Stimulated activated CD4-positive, alpha-beta T cell treated with anti-CD3 and anti-CD28 coated beads, Interleukin-4, amount 100 ng/mL, for 24 hours (primary cell): ENCODE data around the gene XIRP1.

Experiments
- DNase-seq: peaks from one replicate; pipeline ENCODE4 v3.0.0-alpha.2; 2020

XIRP1 gene

DNA sequence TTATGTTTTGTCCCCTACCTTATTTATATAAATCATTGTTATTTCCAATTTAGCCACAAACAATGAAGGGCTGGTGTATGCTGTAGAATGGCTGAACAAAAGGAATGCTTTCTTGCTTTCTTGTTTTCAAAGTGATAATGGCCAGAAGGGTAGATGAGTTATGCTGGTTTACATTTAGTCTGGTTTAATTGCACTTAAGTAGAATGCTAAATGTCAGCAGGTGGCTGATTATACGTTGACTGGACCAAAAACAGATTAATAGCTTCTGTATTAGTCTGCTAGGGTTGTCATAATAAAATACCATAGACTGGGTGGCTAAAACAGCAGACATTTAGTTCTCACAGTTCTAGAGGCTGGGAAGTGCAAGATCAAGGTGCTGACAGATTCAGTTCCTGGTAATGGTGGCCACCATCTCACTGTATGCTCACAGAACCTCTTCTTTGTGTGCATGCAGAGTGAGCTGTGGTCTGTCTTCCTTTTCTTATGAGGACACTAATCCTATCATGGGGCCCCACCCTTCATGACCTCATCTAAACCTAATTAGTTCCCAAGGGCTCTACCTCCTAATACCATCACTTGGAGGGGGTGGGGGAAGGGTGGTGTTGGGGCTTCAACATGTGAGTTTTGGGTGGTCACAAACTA, 17.1 kb upstream of the XIRP1 start:
- DNase-seq = no peak

DNA sequence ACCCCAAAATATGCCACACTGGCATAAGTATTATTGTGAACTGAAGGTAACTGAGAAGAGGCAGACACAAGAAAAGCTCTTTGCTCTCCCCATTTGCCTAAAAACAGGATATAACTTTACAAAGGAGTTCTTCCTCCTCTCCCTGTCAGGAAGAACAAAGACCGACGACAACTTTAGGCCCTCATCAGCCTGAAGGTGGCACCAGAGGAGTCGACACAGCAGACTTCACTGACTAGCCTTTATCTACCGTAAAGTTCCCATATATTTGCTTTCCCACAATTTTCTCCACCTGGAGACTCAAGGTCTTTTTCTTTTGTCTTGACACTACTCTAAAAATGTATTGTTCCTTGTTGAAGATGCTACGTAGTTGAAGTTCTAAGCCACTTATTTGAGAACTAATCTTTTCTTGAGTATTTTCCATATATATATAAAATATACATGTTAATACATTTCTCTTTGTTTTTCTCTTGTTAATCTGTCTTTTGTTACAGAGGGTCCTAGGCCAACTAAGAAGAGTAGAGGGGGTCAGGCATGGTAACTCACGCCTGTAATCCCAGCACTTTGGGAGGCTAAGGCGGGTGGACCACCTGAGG, 16.2 kb upstream of the XIRP1 start:
- DNase-seq = peak; percentile 45

DNA sequence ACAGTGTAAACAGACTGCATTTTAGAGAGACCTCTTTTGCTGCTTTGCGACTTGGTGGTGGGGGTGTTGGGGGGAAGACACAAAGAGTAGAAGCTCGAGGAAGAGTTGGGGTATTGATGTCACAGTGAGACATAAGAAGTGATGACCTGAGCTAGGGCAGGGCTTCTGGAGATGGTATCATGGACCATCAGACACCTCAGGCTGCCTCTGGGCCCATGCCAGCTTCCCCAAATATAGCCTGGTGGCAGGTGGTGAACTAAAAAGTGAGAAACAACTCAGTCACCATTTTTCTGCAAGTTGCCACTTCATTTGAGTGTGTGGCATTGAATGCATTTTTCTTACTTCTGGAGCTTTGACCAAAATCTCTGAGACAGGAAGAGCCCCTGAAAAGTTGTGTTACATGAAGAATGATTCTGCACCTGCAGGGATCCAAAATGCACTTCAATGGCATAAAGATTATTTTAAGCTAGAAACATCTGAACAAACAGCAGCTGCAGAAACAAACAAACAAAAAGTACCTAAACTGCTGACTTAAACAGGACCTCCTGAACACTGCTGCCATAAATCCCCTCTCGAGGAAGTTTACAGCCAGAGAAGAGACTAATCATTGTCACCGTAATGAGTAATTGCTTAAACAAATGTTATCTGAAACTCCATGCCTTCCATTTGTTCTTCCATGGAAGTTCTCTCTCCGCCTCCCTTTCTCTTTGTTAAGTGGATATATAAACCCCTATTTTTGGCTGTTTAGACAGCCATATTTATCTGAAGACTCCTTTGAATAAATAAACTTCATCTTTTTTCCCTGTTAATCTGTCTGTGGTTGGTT, 15.2 kb upstream of the XIRP1 start:
- no peak for DNase-seq

DNA sequence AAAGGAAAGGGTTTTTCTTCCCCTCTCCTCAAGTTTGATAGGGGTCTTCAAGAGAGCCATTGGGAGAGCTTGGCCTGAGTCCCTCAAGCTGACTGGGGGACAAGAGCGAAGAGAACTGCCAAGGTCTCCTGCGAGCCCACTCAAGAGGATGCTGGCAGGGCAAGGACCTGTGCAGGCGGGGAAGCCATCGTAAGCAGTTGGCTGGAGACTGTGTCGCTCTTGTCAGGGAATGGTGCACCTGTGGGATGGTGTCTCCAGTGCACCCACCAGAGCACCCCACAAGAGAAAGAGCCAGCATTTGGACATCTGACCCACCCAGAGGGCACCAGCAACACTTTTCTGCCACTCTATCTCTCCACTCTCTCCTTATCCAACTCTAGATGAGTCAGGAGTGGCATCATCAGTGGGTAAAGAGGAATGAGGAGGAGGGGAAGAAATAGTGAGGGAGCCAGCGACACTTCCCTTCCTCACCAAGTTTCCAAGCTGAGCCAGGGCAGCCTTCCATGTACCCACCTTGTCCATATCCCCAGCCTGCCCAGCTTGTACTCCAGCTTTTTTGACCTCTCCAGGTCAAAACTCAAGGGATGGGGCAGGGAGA, 13.6 kb upstream of the XIRP1 start:
- no peak for DNase-seq

DNA sequence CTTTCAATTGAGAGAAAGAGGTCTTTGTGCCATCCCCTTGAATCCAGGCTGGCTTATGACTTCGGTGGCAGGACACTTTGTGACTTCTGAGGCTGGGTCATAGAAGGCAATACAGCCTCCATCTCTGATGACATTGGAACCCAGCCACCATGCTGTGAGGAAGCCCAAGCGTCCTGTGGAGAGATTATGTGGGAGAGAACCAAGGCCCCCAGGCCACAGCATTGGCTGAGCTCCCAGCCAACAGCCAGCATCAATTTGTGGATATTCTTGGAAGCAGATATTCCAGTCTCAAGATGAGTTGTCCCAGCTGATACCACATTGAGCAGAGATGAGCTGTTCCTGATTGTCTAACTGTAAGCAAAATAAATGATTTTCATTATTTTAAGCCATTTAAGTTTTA, 12.7 kb upstream of the XIRP1 start:
- DNase-seq = no peak

DNA sequence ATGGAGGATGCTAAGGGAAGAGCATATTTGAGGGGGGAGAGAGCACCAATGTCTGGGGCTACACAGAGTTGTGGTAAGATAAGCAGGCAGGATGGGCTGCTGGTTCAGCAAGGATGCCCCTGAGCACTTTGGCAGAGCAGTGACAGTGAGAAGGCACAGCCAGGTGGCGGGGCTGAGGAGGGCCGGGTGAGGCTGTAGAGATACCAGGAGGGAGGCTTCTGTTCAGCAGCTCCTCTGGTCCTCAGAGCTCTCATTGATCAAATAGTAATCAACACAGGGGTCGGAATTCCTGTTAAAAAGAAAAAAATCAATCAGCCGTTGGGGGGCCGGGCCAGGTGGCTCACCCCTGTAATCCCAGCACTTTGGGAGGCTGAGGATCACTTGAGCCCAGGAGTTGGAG, 11.5 kb upstream of the XIRP1 start:
- DNase-seq = no peak

DNA sequence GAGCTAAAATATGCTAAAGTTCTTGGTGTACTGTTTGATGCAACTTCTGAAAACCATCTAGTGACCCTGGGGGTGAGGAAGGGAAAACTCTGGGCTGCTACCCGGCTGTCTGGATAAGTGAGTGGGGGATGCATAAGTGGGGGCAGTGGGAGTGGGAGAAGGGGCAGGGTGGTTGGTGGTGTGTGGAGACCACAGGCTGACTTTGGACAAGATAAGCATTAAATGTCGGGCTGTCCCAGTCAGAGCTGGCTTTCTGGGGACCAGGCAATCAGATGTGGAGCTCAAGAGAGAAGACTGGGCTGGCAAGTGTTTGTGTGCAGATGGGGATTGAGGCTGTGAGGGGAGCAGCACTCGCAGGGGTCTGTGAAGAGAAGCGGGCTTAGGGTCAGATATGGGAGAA, 11.0 kb upstream of the XIRP1 start:
- no peak for DNase-seq

DNA sequence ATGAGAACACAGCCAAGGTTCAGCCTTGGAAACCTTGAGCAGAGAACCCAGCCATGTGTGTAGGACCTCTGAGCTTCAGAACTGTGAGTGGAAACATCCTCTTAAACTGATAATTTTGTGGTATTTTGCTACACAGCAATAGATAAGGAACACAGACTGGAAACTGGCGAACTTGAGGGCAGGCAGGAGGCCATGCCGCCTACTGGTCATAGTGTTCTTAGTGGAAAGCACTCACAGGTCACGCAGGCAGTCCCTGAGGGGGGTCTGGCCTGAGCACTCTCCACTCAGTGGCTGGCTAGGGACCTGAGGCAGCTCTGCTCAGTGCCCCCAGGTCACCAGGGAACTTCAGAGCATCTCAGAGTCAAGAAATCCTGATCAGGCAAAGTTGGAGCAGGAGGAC, 9.7 kb upstream of the XIRP1 start:
- DNase-seq = no peak

DNA sequence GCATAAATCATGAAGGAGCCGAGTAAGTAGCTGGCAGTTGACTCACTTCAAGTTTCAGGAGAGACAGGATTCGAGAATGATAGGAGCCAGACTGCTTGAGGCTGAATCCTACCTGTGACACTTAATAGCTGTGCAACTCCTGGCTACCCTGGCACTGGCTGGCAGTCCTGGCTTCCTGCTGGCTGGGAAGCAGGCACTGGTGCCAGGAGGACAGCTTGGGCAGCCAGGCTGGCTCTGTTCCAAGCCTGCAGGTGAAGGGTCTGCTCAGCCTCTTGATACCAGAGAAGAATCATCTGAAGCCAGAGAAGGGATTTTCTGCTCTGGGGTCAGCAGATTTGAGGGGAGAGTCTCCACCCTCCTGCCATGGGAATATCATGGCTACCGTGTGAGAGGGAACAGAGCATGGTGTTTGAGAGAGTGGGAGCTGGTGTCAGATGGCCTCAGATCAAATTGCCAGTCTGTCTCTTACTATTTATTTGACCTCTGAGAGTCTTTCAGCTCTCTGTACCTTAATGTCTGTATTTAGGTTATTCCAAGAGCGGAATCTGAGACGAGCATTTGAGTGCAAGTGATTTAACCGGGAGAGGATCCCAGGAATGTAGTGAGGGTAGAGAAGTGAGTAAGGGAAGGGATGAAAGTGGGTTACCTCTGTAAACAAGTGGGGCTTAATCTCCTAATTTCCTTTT, 4.4 kb upstream of the XIRP1 start:
- no peak for DNase-seq

DNA sequence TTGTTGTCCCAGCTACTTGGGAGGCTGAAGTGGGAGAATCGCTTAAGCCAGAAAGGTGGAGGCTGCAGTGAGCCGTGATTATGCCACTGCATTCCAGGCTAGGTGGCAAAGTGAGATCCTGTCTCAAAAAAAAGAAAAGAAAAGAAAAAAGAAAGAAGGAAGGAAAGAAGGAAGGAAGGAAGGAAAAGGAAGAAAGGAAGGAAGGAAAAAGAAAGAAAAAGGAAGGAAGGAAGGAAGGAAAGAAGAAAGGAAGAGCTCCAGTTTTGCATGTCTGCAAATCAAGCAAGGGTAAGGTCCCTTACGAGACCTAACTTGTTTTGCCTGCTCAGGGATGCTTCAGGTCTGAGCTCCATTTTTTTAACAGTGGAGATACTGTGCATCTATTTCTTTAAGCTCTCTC, 3.6 kb upstream of the XIRP1 start:
- DNase-seq = no peak

DNA sequence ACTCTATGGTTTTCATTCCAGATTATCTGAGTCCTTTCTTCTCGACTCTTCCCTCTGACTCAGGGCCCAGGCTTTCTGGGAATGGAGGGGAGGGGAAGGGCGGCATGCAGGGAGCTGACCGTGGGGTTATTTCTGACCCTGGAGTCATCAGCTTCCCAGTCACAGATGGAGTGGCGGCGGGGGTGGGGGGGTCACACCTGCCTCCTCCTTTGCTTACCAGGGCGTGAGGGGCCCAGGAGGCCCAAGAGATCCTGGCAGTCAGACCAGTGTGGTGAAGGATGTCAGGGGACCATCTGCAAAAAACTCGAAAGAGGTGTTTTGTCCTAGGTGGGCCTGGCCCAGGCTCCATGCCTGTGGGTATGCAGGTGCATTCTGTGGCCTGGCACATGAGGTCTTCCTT, 996 bp upstream of the XIRP1 start:
- DNase-seq = no peak

DNA sequence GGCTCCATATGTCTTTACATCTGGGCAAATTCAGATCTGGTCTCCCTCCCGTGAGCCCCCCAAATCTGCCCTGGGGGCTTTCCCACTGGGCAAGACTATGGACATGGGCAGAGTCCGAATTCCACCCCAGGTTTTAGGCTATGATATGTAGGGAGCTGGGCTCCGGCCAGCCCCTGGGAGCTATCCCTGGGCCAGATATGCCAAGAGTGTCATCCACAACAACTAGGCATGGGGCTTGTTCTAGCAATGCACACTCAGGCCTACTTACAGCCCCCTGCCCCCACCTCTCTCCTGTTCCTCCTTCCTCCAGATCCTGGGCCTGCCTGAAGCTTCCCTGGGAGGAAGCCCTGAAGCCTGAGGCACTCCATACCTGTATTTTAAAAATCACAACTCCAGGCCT, 622 bp downstream of the XIRP1 start:
- no peak for DNase-seq

DNA sequence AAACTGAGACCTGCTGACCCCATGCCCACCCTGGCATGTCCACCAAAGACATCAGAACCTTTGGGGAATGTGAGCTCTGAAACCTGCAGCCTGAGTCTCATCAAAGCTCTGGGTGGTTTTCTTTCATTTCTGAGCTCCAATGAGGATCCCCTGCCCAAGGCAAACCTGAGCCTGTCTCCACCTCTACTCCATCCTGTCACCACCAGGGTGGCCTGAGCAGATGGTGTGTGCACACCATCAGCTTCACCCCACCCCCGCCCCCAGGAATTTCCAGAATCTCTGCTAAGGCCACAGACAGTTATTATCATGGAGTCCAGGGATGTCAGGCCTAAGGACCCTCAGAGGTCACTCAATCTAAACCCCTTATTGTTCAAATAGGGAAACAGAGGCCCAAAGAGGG, 1.3 kb downstream of the XIRP1 start:
- no peak for DNase-seq

DNA sequence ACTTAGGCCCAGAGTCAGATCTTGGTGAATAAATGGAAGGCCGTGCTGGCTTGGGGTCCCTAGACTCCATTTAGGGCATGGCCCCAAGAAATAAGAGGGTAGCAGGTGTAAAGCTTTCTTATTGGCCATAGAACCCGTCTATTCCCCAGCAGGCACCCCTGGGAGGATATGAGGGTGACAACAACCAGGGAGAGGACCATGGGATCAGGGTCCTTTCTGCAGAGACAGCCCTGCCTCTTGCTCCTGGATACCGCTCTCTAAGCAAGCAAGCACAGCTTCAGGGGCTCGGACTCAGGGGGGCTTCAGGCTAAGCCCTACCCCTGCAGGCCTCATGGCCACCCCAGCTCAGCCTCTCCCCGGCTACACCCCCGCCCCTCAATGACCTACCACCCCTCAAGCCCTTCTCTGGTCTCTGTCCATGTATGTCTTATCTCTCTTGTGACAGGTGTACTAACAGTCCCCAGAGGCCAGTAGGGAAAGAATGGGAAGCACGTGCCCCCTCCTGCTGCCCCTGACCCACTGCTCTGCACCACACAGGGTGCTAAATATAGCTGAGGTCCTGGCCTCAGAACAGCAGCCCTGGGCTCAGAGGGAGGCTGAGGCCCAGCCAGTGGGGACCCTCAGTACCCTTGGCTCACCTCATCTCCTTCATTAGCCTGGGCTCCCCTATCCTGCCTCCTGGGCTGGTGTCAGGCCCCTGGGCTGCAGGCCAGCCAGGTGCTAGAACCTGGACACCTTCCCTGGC, 1.9 kb downstream of the XIRP1 start:
- no peak for DNase-seq

DNA sequence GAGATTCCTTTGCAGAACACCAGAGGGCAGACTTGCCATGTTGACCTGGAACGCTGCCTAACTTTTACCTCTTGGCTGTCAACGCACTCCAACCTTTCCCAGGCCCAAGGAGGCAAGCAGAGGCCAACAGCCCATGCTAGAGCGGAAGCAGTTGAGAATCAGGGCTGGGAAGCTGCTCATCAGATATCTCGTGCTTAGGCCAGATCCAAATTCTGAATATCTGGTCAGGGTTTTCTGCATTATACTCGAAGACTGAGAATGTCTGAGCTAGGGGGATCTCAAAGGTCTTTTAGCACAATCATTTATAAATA, 2.5 kb downstream of the XIRP1 start:
- DNase-seq = peak; percentile 60

DNA sequence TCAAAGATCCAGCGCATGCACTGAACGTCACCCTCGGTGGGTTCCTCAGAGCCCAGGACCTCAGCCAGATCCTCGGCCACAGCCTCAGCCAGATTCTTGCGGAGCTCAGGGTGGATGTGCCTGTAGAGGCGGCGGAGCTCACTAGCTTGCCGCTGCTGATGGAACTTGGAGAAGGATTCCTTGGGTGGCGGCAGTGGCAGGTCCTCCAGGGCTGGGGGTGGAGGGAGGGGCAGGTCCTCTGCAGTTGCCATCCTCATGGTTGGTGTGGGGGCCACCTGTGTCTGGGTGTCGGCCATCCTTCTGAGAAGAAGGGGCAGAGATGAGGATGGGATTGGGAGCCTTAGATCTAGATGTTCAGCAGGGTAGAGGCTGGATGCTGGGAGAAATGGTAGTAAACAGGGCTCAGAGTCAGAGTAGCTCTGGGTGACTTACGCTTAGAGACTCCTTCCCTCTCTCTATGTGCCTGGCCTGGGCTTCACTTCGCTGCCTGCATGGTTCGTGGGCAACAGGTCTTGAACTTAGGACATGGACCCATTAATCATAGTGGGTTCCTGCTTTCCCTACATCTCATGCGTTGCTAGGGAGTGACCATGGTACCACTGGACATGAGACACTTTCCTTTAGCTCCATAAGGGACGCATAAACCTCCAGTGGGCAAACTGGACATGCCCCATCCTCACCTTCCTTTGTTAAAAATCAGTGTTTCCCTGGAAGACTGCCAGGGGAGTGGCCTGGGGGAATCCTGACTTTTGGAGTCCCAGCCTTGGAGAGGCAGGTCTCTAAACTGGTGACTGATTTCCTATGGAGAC, 3.0 kb downstream of the XIRP1 start:
- DNase-seq = no peak

DNA sequence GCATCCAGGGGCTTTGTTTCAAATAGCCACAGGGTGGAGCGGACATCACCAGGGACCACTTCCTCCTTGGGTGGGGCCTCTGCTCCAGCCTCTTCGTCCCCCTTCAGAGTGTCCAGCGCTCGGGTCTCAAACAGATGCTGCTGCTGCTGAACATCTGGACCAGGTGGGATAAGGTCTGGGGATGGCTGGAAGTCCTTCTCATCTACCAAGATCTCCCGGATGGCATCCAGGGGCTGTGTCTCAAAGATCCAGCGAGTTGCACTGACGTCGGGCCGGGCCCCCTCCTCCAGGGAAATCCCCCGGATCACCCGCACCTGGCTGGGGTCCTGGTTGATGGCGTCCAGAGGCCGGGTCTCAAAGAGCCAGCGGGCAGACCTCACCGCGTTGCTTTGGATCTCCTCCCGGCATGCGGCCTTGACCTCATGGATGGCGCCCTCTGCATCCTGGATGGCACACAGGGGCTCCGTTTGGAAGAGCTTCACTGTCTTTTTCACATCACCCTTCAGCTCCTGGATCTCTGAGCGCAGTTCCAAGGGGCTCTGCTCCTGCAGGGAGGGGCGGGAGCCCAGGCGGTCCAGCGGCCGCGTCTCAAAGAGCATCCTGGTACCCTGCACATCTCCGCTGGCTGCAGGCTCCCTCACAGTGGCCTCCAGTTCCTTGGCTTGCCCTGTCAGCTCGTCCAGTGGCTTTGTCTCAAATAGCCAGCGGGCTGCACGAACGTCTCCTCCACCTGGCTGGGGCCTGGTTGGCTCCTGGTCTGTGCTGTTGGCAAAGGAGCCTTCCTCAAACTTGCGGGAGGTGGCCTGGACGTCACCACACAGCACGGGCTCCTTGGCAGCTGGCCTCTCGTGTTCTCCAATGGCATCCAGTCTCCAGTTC, 3.9 kb downstream of the XIRP1 start:
- no peak for DNase-seq

DNA sequence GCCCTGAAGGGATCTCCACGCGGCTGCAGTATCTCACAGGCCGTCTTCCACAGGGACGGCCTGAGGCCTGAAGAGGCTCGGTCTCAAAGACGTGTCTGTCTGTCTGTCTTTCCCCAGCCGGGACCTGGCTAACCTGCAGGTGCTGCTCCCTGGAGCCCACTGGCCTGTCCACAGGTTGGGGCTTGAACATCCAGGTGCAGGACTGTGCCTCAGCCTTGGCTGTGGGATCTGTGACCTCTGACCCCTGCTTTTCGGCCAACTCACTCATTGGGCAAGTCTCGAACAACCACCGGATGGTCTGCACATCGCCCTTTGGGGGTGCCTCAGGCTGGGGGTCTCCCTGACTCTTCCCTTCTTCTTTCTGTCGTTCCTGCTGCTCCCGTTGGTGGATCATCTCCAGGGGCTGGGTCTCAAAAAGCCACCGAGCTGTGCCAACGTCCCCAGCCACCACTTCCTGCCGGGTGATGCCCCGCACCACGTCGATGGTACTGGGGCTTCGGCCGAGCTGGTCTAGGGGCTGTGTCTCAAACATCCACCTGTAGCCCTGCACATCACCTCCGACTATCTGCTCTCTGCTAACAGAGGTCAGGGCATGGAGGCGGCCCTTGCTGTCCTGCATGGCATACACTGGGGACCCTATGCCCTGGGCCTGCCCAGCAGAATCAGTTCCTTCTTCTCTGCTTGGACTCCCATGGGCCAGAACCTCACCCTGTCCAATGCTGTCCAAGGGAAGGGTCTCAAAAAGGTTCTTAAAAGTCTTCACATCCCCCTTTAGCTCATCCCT, 4.8 kb downstream of the XIRP1 start:
- DNase-seq = no peak

DNA sequence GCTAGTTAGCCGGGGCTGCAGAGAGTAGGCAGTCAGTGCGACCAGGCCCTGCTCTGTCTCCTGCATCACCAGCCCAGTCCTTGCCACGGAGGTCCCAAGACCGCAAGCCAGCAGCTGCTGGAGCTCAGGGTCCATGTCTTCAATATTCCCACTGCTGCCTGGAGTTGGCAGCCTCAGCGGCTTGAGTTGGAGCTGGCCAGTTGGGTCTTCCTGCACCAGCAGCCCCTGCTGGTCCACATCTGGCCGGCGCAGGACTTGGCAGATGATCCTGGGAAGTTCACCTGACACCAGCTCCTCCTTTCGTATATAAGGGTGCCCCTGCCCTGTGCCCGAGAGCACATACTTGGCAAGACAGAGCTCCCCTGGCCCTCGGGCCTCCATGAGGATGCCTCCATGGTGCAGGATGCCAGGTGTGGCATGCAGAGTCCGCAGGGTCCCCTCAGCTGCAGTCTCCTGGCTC, 5.7 kb downstream of the XIRP1 start:
- no peak for DNase-seq
